ENCODE measurements around the gene SOS1. TPM values are rescaled to one million over a fixed set of nuclear protein-coding genes. Genes with fewer than 3 reads are reported as not detected.

The SOS1 gene
- total and polyA plus RNA-seq, 2 donors (not counting 1 experiment from before 2014, with no cell fraction given), result 24.9 to 27.6 TPM

DNA sequence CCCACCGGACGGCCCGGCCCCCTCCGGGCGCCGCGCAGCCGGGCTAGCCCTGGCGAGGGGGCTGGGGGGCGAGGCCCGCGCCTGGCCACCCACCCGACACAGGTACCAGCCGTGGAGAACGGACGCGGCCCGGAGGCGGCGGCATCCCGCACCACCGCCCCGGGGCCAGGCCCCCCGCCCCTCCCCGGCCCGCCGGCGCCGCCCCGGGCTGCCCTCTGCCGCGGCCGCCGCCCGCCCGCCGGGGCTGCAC, 405 bp downstream of the SOS1 start:
- Histone ChIP-seq H3K36me3 (ENCODE audit: control insufficient read depth, insufficient read depth, low read length) (no peaks in the 10 kb centered on the region), H3K4me1 (ENCODE audit: control insufficient read depth, extremely low read depth, insufficient read depth, low read length) (peaks cover 2% of the 10 kb centered on the region), H2AFZ (ENCODE audit: low read length) (no peak overlapping the region), H3K4me2 (ENCODE audit: extremely low read depth, insufficient read depth, low read length) (no peak overlapping the region), H3K9ac (ENCODE audit: insufficient read depth, low read length) (peak overlapping the region; percentile 75), H3K79me2 (ENCODE audit: control insufficient read depth, insufficient read depth, low read length) (peaks cover 41% of the 10 kb centered on the region), H3K9me3 (ENCODE audit: control insufficient read depth, insufficient read depth, low read depth, low read length) (no peaks in the 10 kb centered on the region), H3K27me3 (ENCODE audit: control insufficient read depth, insufficient read depth, low read length) (no peaks in the 10 kb centered on the region), H3K27ac (ENCODE audit: insufficient read depth, low read length) (no peak overlapping the region), H3K4me3 (replicated peaks in 1 of 4; ENCODE audit: control extremely low read depth in 1 of 4, insufficient read depth in 1 of 4, low read depth in 3 of 4, low read length in 4 of 4) (peak overlapping the region in 2 of 4 experiments; percentile 73 to 82), H4K20me1 (ENCODE audit: control insufficient read depth, extremely low read depth, insufficient read depth, low read length) (no peaks in the 10 kb centered on the region)
- TF ChIP-seq, protein P1, sequence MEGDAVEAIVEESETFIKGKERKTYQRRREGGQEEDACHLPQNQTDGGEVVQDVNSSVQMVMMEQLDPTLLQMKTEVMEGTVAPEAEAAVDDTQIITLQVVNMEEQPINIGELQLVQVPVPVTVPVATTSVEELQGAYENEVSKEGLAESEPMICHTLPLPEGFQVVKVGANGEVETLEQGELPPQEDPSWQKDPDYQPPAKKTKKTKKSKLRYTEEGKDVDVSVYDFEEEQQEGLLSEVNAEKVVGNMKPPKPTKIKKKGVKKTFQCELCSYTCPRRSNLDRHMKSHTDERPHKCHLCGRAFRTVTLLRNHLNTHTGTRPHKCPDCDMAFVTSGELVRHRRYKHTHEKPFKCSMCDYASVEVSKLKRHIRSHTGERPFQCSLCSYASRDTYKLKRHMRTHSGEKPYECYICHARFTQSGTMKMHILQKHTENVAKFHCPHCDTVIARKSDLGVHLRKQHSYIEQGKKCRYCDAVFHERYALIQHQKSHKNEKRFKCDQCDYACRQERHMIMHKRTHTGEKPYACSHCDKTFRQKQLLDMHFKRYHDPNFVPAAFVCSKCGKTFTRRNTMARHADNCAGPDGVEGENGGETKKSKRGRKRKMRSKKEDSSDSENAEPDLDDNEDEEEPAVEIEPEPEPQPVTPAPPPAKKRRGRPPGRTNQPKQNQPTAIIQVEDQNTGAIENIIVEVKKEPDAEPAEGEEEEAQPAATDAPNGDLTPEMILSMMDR (conservative IDR thresholded peaks at IDR 0.05 in 1 of 2, IDR thresholded peaks at IDR 0.05 in 1 of 2; ENCODE audit: low read depth in 1 of 2, low read length in 2 of 2), result no peak
- TF ChIP-seq EZH2 (IDR thresholded peaks at IDR 0.05; ENCODE audit: low read length, missing control alignments), result no peak
- no peak for DNase-seq (ENCODE audit: low read depth in 2 of 2)

DNA sequence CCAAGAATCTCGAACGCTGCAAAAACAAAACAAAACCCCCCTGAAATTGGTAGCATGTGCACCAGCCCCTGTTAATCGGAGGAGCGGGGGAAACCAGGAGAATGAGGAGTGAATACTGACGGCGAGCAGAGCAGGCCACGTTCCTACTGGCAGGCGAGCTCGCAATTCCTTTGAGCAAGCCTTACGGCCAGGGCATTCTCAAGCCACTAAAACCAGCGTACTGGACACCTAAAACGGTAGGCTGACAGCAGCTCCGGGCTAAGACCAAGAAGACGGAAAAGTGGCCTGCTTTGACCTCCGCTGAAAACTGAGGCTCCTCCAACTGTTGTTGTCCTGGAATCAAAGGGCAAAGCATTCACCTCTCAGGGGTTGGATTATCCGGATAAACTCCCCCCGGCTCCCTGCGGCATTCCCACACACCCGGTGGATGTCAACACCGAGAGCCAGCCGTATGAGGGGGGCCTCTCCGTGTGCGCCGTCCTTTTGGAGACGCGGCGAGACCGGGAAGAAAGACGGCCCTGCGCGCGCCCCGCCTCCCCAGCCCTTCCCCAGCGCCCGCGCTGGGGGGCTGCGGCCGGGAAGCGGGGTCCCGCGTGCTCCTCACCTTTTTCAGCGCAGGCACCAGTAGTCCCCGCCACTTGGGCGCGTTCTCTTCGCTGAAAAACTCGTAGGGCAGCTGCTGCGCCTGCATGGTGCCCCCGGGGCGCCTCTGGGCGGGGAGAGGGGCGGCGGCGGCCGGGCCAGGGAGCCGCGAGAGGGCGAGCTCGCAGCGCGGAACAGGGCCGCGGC, 925 bp downstream of the SOS1 start:
- peak overlapping the region; percentile 42 to 95 (median 78) for H3K4me3 ChIP-seq (replicated peaks in 1 of 4; ENCODE audit: control extremely low read depth in 1 of 4, insufficient read depth in 1 of 4, low read depth in 3 of 4, low read length in 4 of 4)
- peaks cover 2% of the 10 kb centered on the region for H3K4me1 ChIP-seq (ENCODE audit: control insufficient read depth, extremely low read depth, insufficient read depth, low read length)
- peak overlapping the region; percentile 71 for H3K4me2 ChIP-seq (ENCODE audit: extremely low read depth, insufficient read depth, low read length)
- peak overlapping the region; percentile 40 for H2AFZ ChIP-seq (ENCODE audit: low read length)
- DNase-seq (ENCODE audit: low read depth in 2 of 2), result peak; percentile 55 to 63
- H3K79me2 ChIP-seq (ENCODE audit: control insufficient read depth, insufficient read depth, low read length), result peaks cover 45% of the 10 kb centered on the region
- no peak for TF ChIP-seq EZH2 (IDR thresholded peaks at IDR 0.05; ENCODE audit: low read length, missing control alignments)
- TF ChIP-seq, protein P1 (conservative IDR thresholded peaks at IDR 0.05 in 1 of 2, IDR thresholded peaks at IDR 0.05 in 1 of 2; ENCODE audit: low read depth in 1 of 2, low read length in 2 of 2), result no peak
- H3K36me3 ChIP-seq (ENCODE audit: control insufficient read depth, insufficient read depth, low read length), result no peaks in the 10 kb centered on the region
- H3K27me3 ChIP-seq (ENCODE audit: control insufficient read depth, insufficient read depth, low read length), result no peaks in the 10 kb centered on the region
- no peaks in the 10 kb centered on the region for H3K9me3 ChIP-seq (ENCODE audit: control insufficient read depth, insufficient read depth, low read depth, low read length)
- no peaks in the 10 kb centered on the region for H4K20me1 ChIP-seq (ENCODE audit: control insufficient read depth, extremely low read depth, insufficient read depth, low read length)
- peak overlapping the region; percentile 75 for H3K9ac ChIP-seq (ENCODE audit: insufficient read depth, low read length)
- peak overlapping the region; percentile 71 for H3K27ac ChIP-seq (ENCODE audit: insufficient read depth, low read length)

- Histone ChIP-seq H3K27ac (ENCODE audit: insufficient read depth, low read length) (peak overlapping the region; percentile 71), H3K79me2 (ENCODE audit: control insufficient read depth, insufficient read depth, low read length) (peaks cover 51% of the 10 kb centered on the region), H3K4me3 (replicated peaks in 1 of 4; ENCODE audit: control extremely low read depth in 1 of 4, insufficient read depth in 1 of 4, low read depth in 3 of 4, low read length in 4 of 4) (peak overlapping the region; percentile 42 to 95 (median 78))
Measured at GRCh38 chr2:39118786-39119499, 1.9 kb downstream of the SOS1 start.

More at GRCh38 chr2:39118786-39119499, 1.9 kb downstream of the SOS1 start:
- peak overlapping the region; percentile 71 for H3K4me2 ChIP-seq (ENCODE audit: extremely low read depth, insufficient read depth, low read length)
- H4K20me1 ChIP-seq (ENCODE audit: control insufficient read depth, extremely low read depth, insufficient read depth, low read length), result no peaks in the 10 kb centered on the region
- TF ChIP-seq, protein P1 (conservative IDR thresholded peaks at IDR 0.05 in 1 of 2, IDR thresholded peaks at IDR 0.05 in 1 of 2; ENCODE audit: low read depth in 1 of 2, low read length in 2 of 2), result no peak
- H3K36me3 ChIP-seq (ENCODE audit: control insufficient read depth, insufficient read depth, low read length), result no peaks in the 10 kb centered on the region
- peak; percentile 16 to 34 for DNase-seq (ENCODE audit: low read depth in 2 of 2)
- H3K9me3 ChIP-seq (ENCODE audit: control insufficient read depth, insufficient read depth, low read depth, low read length), result no peaks in the 10 kb centered on the region
- H3K9ac ChIP-seq (ENCODE audit: insufficient read depth, low read length), result peak overlapping the region; percentile 18
- no peak overlapping the region for H2AFZ ChIP-seq (ENCODE audit: low read length)
- H3K4me1 ChIP-seq (ENCODE audit: control insufficient read depth, extremely low read depth, insufficient read depth, low read length), result peaks cover 2% of the 10 kb centered on the region
- H3K27me3 ChIP-seq (ENCODE audit: control insufficient read depth, insufficient read depth, low read length), result no peaks in the 10 kb centered on the region

Measured in fibroblast of lung (primary cell).